Activated CD8-positive, alpha-beta memory T cell treated with anti-CD3 and anti-CD28 coated beads for 36 hours (primary cell): ENCODE results near the gene IER5L. TPM values are rescaled to one million over a fixed set of nuclear protein-coding genes. Genes with fewer than 3 reads are reported as not detected.

Source experiments
- CTCF ChIA-PET: fragments of 350-600 bp; sonication (Branson Sonifier 250); formaldehyde crosslinking; loops from one replicate; lab custom pipeline; 2021; ENCODE audit warnings: antibody characterized with exemption; lab: Charles Lee
- POLR2A ChIA-PET: fragments of 350-600 bp; sonication (Branson Sonifier 250); formaldehyde crosslinking; loops from one replicate; lab custom pipeline; 2021; ENCODE audit warnings: antibody characterized with exemption; lab: Charles Lee
- total RNA-seq, 2 experiments: library from RNA; stranded (reverse); gene quantifications; one replicate each; pipeline ENCODE4 v1.2.3, GENCODE V29; 2021

Gene IER5L
- total RNA-seq, 2 experiments from 2014 or later: 1.9 to 2.1 TPM

- CTCF ChIA-PET: interaction anchor here (0.6 to 6.3 kb wide), 21 partner anchors 9 to 652 kb away, joined by 3 to 72 read pairs (median 5); partner anchors contain the start of genes C9orf50, IER5L and NTMT1
Measured at GRCh38 chr9:129138476-129139232, 39.4 kb downstream of the IER5L start.

DNA sequence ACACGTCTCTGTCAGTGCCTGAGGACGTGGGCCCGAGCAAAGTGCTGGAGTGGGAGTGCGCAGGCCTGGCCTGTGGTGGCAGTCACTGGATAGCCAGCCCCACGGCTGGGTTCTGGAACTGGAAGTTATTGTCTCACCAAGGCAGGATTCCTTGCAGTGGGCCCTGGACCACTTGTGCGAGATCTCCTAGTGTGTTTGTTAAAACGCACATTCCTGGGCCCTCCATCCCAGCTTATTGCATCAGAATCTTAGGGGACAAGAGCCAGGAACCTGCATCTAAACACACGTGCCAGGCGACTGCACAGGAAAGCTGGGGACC is 40.0 kb downstream of the IER5L start:
- ChIA-PET CTCF (interaction anchor here (0.8 to 6.3 kb wide), 6 partner anchors 8 to 484 kb away, joined by 3 to 72 read pairs (median 8); partner anchors contain the start of genes C9orf50 and NTMT1), POLR2A (no interaction called here)

More at GRCh38 chr9:129138476-129139232, 39.4 kb downstream of the IER5L start:
- POLR2A ChIA-PET: interaction anchor here (0.5 to 2.4 kb wide), 4 partner anchors 36 to 488 kb away, joined by 3 to 16 read pairs (median 6); no protein-coding TSS in a partner anchor

DNA sequence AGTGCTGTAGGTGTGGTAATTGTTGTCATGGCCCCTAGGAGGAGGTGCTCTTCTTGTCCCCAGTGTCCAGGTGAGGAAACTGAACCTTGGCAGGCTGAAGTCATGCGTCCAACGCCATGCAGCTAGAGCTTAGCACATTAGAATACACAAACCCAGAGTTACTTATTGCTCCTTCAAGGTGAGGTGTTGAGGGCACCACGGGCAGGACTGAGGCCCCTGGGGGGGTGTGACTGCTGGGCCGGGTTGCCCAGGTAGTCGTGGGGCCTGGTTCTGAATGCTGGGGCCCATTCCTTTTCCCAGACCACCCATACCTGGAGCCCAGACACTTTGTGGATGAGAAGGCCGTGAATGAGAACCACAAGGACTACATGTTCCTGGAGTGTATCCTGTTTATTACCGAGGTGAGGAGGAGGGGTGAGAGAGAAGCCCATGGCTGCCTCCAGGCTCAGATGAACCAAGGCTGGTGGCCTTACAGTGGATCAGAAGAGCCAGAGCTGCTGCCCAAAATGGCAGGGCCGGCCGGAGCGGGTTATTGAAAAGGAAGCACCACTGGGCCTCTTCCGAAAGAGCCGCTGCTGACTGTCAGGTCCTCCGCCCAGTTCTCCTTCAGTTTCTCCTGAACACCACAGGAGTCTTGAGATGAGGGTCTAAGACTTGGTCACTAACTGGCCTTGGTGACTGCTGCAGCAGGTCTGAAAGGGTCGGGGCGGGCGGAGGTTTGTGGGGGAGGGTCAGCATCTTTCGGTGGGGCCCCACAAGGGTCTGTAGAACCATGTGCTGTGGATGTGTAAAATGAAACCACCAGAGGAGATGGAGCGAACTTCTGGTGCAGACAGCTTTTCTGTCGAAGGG is 40.5 kb downstream of the IER5L start:
- CTCF ChIA-PET: interaction anchor here (0.6 to 6.3 kb wide), 5 partner anchors 8 to 485 kb away, joined by 3 to 72 read pairs (median 11); partner anchors contain the start of genes C9orf50 and NTMT1
- POLR2A ChIA-PET: no interaction called here

GRCh38 chr9:129136446-129137035 is 41.5 kb downstream of the IER5L start:
- POLR2A ChIA-PET: no interaction called here
- CTCF ChIA-PET: interaction anchor here (0.6 kb wide), 1 partner anchor 14 kb away, joined by 3 read pairs; no protein-coding TSS in a partner anchor

DNA sequence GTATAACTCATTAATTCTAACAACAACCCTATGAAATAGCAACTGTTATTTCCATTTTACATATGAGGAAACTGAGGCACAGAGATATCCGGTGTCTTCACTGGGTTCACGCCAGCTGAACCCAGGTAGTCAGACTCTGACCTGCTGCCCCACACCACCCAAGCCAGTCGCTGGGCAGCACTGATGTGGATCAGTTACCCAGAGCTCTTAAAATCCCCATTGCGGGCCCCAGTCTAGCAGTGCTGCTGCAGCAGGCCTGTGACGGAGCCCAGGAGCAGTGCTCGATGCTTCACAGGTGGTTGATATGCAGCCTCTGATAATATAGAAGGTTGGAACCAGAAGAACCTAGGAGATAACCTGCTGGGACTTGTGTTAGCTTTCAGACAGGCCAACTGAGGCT is 42.6 kb downstream of the IER5L start:
- ChIA-PET CTCF (no interaction called here), POLR2A (no interaction called here)

- POLR2A ChIA-PET: no interaction called here
- CTCF ChIA-PET: interaction anchor here (0.6 to 2.7 kb wide), 5 partner anchors 10 to 492 kb away, joined by 3 to 23 read pairs (median 3); partner anchors contain the start of gene NTMT1
Measured at GRCh38 chr9:129133082-129133481, 45.0 kb downstream of the IER5L start.

DNA sequence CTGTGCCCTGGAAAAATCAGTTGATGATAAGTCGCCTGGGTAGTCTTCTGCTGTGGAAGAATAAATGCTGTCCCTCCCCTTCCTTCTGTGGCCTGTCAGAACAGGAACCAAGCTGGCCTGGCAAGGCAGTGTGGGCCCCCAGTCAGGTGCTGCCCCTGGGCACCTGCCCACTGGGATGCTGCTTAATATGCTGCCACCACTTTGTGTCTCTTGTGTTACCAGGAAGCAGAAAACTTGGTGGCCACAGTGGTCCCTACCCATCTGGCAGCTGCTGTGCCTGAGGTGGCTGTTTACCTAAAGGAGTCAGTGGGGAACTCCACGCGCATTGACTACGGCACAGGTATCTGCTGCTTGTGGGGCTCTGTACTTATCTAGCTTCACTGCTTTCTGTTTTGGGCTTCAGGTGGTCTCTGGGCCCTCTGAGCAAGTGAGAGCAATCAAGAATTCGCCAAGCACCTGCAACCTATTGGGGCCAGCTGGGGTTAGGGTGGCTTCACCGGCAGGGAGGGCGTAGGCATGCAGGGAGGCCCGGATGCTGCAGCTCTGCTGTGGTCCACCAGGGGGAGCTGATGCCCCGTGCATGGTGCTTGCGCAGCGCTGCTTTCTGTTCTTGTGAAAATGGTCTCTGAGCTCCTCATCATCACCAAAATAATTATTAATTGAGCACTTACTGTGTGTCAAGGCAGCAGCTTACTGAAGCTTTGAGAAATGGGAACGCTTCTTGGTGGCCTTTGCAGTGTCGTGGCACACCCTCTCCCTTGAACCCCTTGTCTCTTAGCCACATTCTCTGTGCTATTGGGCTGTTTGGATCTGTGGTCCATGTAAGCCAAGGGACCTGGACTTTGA is 46.5 kb downstream of the IER5L start:
- ChIA-PET POLR2A (interaction anchor here (0.6 to 1.0 kb wide), 3 partner anchors 11 to 480 kb away, joined by 3 read pairs; no protein-coding TSS in a partner anchor), CTCF (interaction anchor here (0.6 to 2.7 kb wide), 33 partner anchors 9 to 607 kb away, joined by 3 to 23 read pairs (median 4); partner anchors contain the start of genes DOLPP1 and NTMT1)

- CTCF ChIA-PET: interaction anchor here (0.9 to 2.7 kb wide), 15 partner anchors 8 to 508 kb away, joined by 3 to 23 read pairs (median 5); partner anchors contain the start of gene NTMT1
- POLR2A ChIA-PET: no interaction called here
Measured at GRCh38 chr9:129130791-129131190, 47.3 kb downstream of the IER5L start.

GRCh38 chr9:129130271-129130670 is 47.8 kb downstream of the IER5L start:
- ChIA-PET CTCF (interaction anchor here (0.9 to 2.7 kb wide), 10 partner anchors 7 to 509 kb away, joined by 3 to 23 read pairs (median 4); partner anchors contain the start of gene NTMT1), POLR2A (interaction anchor here (0.6 to 0.7 kb wide), 2 partner anchors 10 to 935 kb away, joined by 5 to 7 read pairs; no protein-coding TSS in a partner anchor)

DNA sequence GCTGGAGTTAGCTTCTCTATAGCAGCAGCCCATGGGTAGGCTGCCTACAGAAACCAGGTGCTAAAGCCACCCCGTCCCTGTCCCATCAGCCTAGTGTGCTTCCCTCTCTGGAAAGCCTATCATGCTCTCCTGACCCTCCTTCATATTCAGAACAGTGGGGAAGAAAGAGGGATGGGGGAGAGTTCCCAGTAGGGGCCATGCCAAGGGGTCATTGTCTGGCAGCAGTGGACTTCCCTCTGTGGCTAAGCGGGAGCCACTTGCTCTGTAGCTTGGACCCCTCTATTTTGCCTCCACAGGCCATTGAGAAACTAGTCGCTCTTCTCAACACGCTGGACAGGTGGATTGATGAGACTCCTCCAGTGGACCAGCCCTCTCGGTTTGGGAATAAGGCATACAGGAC is 49.4 kb downstream of the IER5L start:
- ChIA-PET POLR2A (no interaction called here), CTCF (interaction anchor here (1.9 kb wide), 1 partner anchor 10 kb away, joined by 11 read pairs; no protein-coding TSS in a partner anchor)

GRCh38 chr9:129126749-129127618 is 51.1 kb downstream of the IER5L start:
- CTCF ChIA-PET: interaction anchor here (1.3 to 1.7 kb wide), 3 partner anchors 12 to 47 kb away, joined by 4 to 6 read pairs (median 5); no protein-coding TSS in a partner anchor
- POLR2A ChIA-PET: no interaction called here

Other genes starting within 250 kb of the IER5L start
- 10 to 100 TPM; 12.5 to 12.7 TPM for gene DOLK, start 230.7 kb downstream of the IER5L start, total RNA-seq
- gene NUP188, start 230.6 kb downstream of the IER5L start, total RNA-seq: 100 to 1,000 TPM; 136 to 139 TPM
- gene SH3GLB2, start 149.9 kb downstream of the IER5L start, total RNA-seq: 10 to 100 TPM; 54.5 to 56.3 TPM
- 10 to 100 TPM; 30.0 to 30.8 TPM for gene MIGA2, start 141.6 kb downstream of the IER5L start, total RNA-seq
- gene DOLPP1, start 97.2 kb downstream of the IER5L start, total RNA-seq: 10 to 100 TPM; 22.5 to 27.0 TPM
- gene CRAT, start 67.5 kb downstream of the IER5L start, total RNA-seq: 1 to 10 TPM; 9.0 to 9.7 TPM
- 100 to 1,000 TPM; 111 to 113 TPM for gene PTPA, start 66.8 kb downstream of the IER5L start, total RNA-seq